ENCODE measurements around the gene APEH. TPM values are rescaled to one million over a fixed set of nuclear protein-coding genes. Genes with fewer than 3 reads are reported as not detected.

Gene APEH
- total and polyA plus RNA-seq, 2 of the 13 experiments (the other 11 are each of a cell fraction or from before 2014, with no cell fraction given): 116 to 130 TPM

- peak; percentile 98 for TF ChIP-seq GABPB1 (CRISPR knock-in tag; IDR thresholded peaks at IDR 0.05)
- TF ChIP-seq HOXA5 (CRISPR knock-in tag; IDR thresholded peaks at IDR 0.05): peak; percentile 28; the same call in 1 of the 2 replicates
- TF ChIP-seq NFKB2 (CRISPR knock-in tag; IDR thresholded peaks at IDR 0.05; ENCODE audit: borderline replicate concordance): peak; percentile 41; the same call in 1 of the 2 replicates
- peak; percentile 51; the same call in 1 of the 2 replicates for TF ChIP-seq FOXK2 (IDR thresholded peaks at IDR 0.05)
- TF ChIP-seq ZNF639 (CRISPR knock-in tag; conservative IDR thresholded peaks at IDR 0.05): no peak
- peak; percentile 98 for TF ChIP-seq ZFP82 (CRISPR knock-in tag; IDR thresholded peaks at IDR 0.05; ENCODE audit: borderline replicate concordance)
- TF ChIP-seq NKX3-1 (CRISPR knock-in tag; IDR thresholded peaks at IDR 0.05): 0 out of 2 replicates have a peak, but pooled peaks have one; percentile 11
- TF ChIP-seq CCDC6 (CRISPR knock-in tag; IDR thresholded peaks at IDR 0.05): no peak
- 0 out of 2 replicates have a peak, but pooled peaks have one; percentile 20 for TF ChIP-seq TBX3 (IDR thresholded peaks at IDR 0.05; ENCODE audit: borderline replicate concordance)
- TF ChIP-seq ZBTB3 (CRISPR knock-in tag; IDR thresholded peaks at IDR 0.05; ENCODE audit: borderline replicate concordance, low read depth): peak; percentile 37; the same call in 1 of the 2 replicates
- TF ChIP-seq ZSCAN21 (CRISPR knock-in tag; IDR thresholded peaks at IDR 0.05; ENCODE audit: borderline replicate concordance): 0 out of 2 replicates have a peak, but pooled peaks have one; percentile 40
- 0 out of 2 replicates have a peak, but pooled peaks have one; percentile 8 for TF ChIP-seq GFI1 (CRISPR knock-in tag; IDR thresholded peaks at IDR 0.05; ENCODE audit: borderline replicate concordance)
- no peak; the same call in 1 of the 2 replicates for TF ChIP-seq ZBED4 (CRISPR knock-in tag; IDR thresholded peaks at IDR 0.05; ENCODE audit: borderline replicate concordance)
- 0 out of 2 replicates have a peak, but pooled peaks have one; percentile 33 for TF ChIP-seq CC2D1A (CRISPR knock-in tag; IDR thresholded peaks at IDR 0.05)
- TF ChIP-seq ZNF710 (CRISPR knock-in tag; IDR thresholded peaks at IDR 0.05; ENCODE audit: borderline replicate concordance): 0 out of 2 replicates have a peak, but pooled peaks have one; percentile 48
- peak; percentile 71; the same call in 1 of the 2 replicates for TF ChIP-seq PHF8 (CRISPR knock-in tag; IDR thresholded peaks at IDR 0.05)
- TF ChIP-seq MIER3 (CRISPR knock-in tag; IDR thresholded peaks at IDR 0.05; ENCODE audit: borderline replicate concordance): 0 out of 2 replicates have a peak, but pooled peaks have one; percentile 60
- TF ChIP-seq TFDP1 (CRISPR knock-in tag; IDR thresholded peaks at IDR 0.05; ENCODE audit: borderline replicate concordance): peak; percentile 46
- no peak for TF ChIP-seq HMG20A (CRISPR knock-in tag; IDR thresholded peaks at IDR 0.05; ENCODE audit: borderline replicate concordance)
- peak; percentile 74 for TF ChIP-seq HDAC2 (CRISPR knock-in tag; IDR thresholded peaks at IDR 0.05)
Measured at GRCh38 chr3:49689046-49689907, 15.1 kb downstream of the APEH start, which contains the start of the genes MST1 and RNF123 (continued).
